Neural progenitor cell (in vitro differentiated cells): ENCODE measurements around the gene PER3. TPM values are rescaled to one million over a fixed set of nuclear protein-coding genes. Genes with fewer than 3 reads are reported as not detected.

Source experiments
- DNase-seq: peaks from one replicate; pipeline ENCODE4 v3.0.0-alpha.2; 2016; ENCODE audit warnings: low spot score
- H2AFZ ChIP-seq: fragments of 200-600 bp; sonication (generic); replicated peaks from 2 replicates; pipeline ENCODE4 v1.6.1; 2016; ENCODE audit warnings: antibody characterized with exemption
- H3F3A ChIP-seq: fragments of 200-600 bp; sonication (generic); 2 replicates; pipeline ENCODE4 v1.6.1; 2016; ENCODE audit warnings: antibody characterized with exemption, low read depth
- H3K27ac ChIP-seq: fragments of 200-600 bp; sonication (generic); 2 replicates; pipeline ENCODE4 v1.5.1; 2016; ENCODE audit warnings: mild to moderate bottlenecking
- H3K27me3 ChIP-seq: fragments of 200-600 bp; sonication (generic); 2 replicates; pipeline ENCODE4 v1.6.1; 2016; ENCODE audit warnings: mild to moderate bottlenecking, moderate library complexity
- H3K36me3 ChIP-seq: fragments of 200-600 bp; sonication (generic); 2 replicates; pipeline ENCODE4 v1.5.1; 2016
- H3K4me1 ChIP-seq: fragments of 200-600 bp; sonication (generic); 2 replicates; pipeline ENCODE4 v1.6.1; 2016; ENCODE audit warnings: mixed run types
- H3K4me2 ChIP-seq: fragments of 200-600 bp; sonication (generic); 2 replicates; pipeline ENCODE4 v1.6.1; 2016
- H3K4me3 ChIP-seq: fragments of 200-600 bp; sonication (generic); 2 replicates; pipeline ENCODE4 v1.5.1; 2016
- H3K79me2 ChIP-seq: fragments of 200-600 bp; sonication (generic); 2 replicates; pipeline ENCODE4 v1.6.1; 2016; ENCODE audit warnings: low read depth
- H3K9ac ChIP-seq: fragments of 200-600 bp; sonication (generic); 2 replicates; pipeline ENCODE4 v1.6.1; 2016
- H3K9me3 ChIP-seq: fragments of 200-600 bp; sonication (generic); 2 replicates; pipeline ENCODE4 v1.5.1; 2016; ENCODE audit warnings: low read depth
- H4K20me1 ChIP-seq: fragments of 200-600 bp; sonication (generic); 2 replicates; pipeline ENCODE4 v1.6.1; 2016; ENCODE audit warnings: low read depth
- H3K27ac Mint-ChIP-seq: 3 replicates; pipeline ENCODE4 v1.8.0; 2021; ENCODE audit warnings: mixed read lengths
- H3K27me3 Mint-ChIP-seq: 2 replicates; pipeline ENCODE4 v1.8.0; 2022; ENCODE audit warnings: low read depth, mild to moderate bottlenecking, inconsistent platforms, moderate library complexity, mixed read lengths; ENCODE audit not compliant: insufficient read depth
- H3K36me3 Mint-ChIP-seq: 3 replicates; pipeline ENCODE4 v1.8.0; 2021; ENCODE audit warnings: mixed read lengths
- H3K4me1 Mint-ChIP-seq: 3 replicates; pipeline ENCODE4 v1.8.0; 2021; ENCODE audit warnings: mixed read lengths
- H3K4me3 Mint-ChIP-seq: 3 replicates; pipeline ENCODE4 v1.8.0; 2021; ENCODE audit warnings: mild to moderate bottlenecking, moderate library complexity, mixed read lengths
- H3K9me3 Mint-ChIP-seq: 3 replicates; pipeline ENCODE4 v1.8.0; 2020; ENCODE audit warnings: mixed read lengths
- EZH2 ChIP-seq: fragments of 200-600 bp; sonication (generic); IDR thresholded peaks from 2 replicates; pipeline ENCODE4 v1.6.1; 2017; ENCODE audit warnings: antibody characterized with exemption, mild to moderate bottlenecking, moderate library complexity
- EZH2phosphoT487 ChIP-seq: fragments of 200-600 bp; sonication (generic); IDR thresholded peaks from 2 replicates; pipeline ENCODE4 v1.6.1; 2017; ENCODE audit warnings: antibody characterized with exemption
- total RNA-seq: library from RNA; depleted of rRNA; stranded (reverse); fragments of >200 nt; gene quantifications from 2 replicates; pipeline ENCODE4 v1.2.3, GENCODE V29; 2015; ENCODE audit warnings: low replicate concordance
- TF ChIP-seq, protein P1 (sequence below): fragments of 200-600 bp; sonication (generic); IDR thresholded peaks from 2 replicates; pipeline ENCODE4 v1.5.1; 2017; ENCODE audit warnings: antibody characterized with exemption, mild to moderate bottlenecking

The PER3 gene
- total RNA-seq, 1 donor from 2014 or later = 3.6 TPM

DNA sequence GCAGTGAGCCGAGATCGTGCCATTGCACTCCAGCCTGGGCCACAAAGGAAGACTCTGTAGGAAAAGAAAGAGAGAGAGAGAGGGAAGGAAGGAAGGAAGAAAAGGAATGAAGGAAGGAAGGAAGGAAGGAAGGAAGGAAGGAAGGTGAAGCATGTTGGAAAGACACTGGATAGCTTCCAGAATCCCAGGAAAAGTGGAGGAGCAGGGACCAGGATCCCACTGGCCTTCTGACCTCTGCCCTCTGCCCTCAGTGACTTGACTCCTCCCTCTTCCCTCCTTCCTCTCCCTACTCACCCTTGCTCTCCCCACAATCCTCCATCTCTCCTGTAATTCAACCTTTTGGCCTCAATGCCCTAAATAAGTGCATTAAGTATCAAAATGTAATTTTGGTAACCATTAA is 72.9 kb downstream of the PER3 start:
- no peak overlapping the region for H3K27ac ChIP-seq
- H3K9me3 ChIP-seq = no peaks in the 10 kb centered on the region
- no peak overlapping the region for H3K4me3 ChIP-seq
- H3K36me3 ChIP-seq = no peaks in the 10 kb centered on the region
- H3K4me1 Mint-ChIP-seq = peaks cover 10% of the 10 kb centered on the region
- peaks cover 3% of the 10 kb centered on the region for H3K4me1 ChIP-seq
- no peaks in the 10 kb centered on the region for H3F3A ChIP-seq
- no peak for DNase-seq
- H3K79me2 ChIP-seq = no peaks in the 10 kb centered on the region
- no peak overlapping the region for H3K9ac ChIP-seq
- no peaks in the 10 kb centered on the region for H3K27me3 ChIP-seq
- H3K27me3 Mint-ChIP-seq = no peaks in the 10 kb centered on the region
- no peak overlapping the region for H3K4me3 Mint-ChIP-seq
- no peaks in the 10 kb centered on the region for H3K36me3 Mint-ChIP-seq
- TF ChIP-seq EZH2phosphoT487 (no peak), EZH2 (no peak)
- TF ChIP-seq, protein P1, sequence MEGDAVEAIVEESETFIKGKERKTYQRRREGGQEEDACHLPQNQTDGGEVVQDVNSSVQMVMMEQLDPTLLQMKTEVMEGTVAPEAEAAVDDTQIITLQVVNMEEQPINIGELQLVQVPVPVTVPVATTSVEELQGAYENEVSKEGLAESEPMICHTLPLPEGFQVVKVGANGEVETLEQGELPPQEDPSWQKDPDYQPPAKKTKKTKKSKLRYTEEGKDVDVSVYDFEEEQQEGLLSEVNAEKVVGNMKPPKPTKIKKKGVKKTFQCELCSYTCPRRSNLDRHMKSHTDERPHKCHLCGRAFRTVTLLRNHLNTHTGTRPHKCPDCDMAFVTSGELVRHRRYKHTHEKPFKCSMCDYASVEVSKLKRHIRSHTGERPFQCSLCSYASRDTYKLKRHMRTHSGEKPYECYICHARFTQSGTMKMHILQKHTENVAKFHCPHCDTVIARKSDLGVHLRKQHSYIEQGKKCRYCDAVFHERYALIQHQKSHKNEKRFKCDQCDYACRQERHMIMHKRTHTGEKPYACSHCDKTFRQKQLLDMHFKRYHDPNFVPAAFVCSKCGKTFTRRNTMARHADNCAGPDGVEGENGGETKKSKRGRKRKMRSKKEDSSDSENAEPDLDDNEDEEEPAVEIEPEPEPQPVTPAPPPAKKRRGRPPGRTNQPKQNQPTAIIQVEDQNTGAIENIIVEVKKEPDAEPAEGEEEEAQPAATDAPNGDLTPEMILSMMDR = no peak
- H3K9me3 Mint-ChIP-seq = no peaks in the 10 kb centered on the region
- no peak overlapping the region for H2AFZ ChIP-seq
- no peaks in the 10 kb centered on the region for H4K20me1 ChIP-seq
- H3K27ac Mint-ChIP-seq = no peak overlapping the region
- no peak overlapping the region for H3K4me2 ChIP-seq

- no peaks in the 10 kb centered on the region for H3K9me3 ChIP-seq
- Mint-ChIP-seq H3K4me3 (no peak overlapping the region), H3K9me3 (no peaks in the 10 kb centered on the region), H3K36me3 (no peaks in the 10 kb centered on the region), H3K27me3 (no peaks in the 10 kb centered on the region), H3K27ac (no peak overlapping the region), H3K4me1 (peaks cover 7% of the 10 kb centered on the region)
- no peak for DNase-seq
- H3K4me1 ChIP-seq = no peaks in the 10 kb centered on the region
- no peak overlapping the region for H3K4me2 ChIP-seq
- no peaks in the 10 kb centered on the region for H3K27me3 ChIP-seq
- no peak overlapping the region for H3K27ac ChIP-seq
- no peak overlapping the region for H3K9ac ChIP-seq
- no peaks in the 10 kb centered on the region for H4K20me1 ChIP-seq
- H3F3A ChIP-seq = no peaks in the 10 kb centered on the region
- H2AFZ ChIP-seq = no peak overlapping the region
- TF ChIP-seq EZH2phosphoT487 (no peak), EZH2 (no peak)
- TF ChIP-seq, protein P1 = no peak
- no peaks in the 10 kb centered on the region for H3K36me3 ChIP-seq
- no peaks in the 10 kb centered on the region for H3K79me2 ChIP-seq
- H3K4me3 ChIP-seq = no peak overlapping the region
Measured at GRCh38 chr1:7857985-7858384, 73.9 kb downstream of the PER3 start.

GRCh38 chr1:7859406-7859805 is 75.3 kb downstream of the PER3 start:
- Histone ChIP-seq H3K27me3 (no peaks in the 10 kb centered on the region), H2AFZ (no peak overlapping the region), H3K4me1 (no peaks in the 10 kb centered on the region), H3K9ac (no peak overlapping the region), H3K4me2 (no peak overlapping the region), H4K20me1 (no peaks in the 10 kb centered on the region), H3K27ac (no peak overlapping the region), H3K4me3 (no peak overlapping the region), H3K36me3 (no peaks in the 10 kb centered on the region), H3K79me2 (no peaks in the 10 kb centered on the region), H3F3A (no peaks in the 10 kb centered on the region), H3K9me3 (no peaks in the 10 kb centered on the region)
- no peaks in the 10 kb centered on the region for H3K27me3 Mint-ChIP-seq
- H3K36me3 Mint-ChIP-seq = no peaks in the 10 kb centered on the region
- DNase-seq = no peak
- H3K27ac Mint-ChIP-seq = no peak overlapping the region
- no peak overlapping the region for H3K4me3 Mint-ChIP-seq
- TF ChIP-seq EZH2 (no peak), EZH2phosphoT487 (no peak)
- TF ChIP-seq, protein P1 = no peak
- H3K9me3 Mint-ChIP-seq = no peaks in the 10 kb centered on the region
- peaks cover 6% of the 10 kb centered on the region for H3K4me1 Mint-ChIP-seq
